RWPE2 (cell line): Measurements from ENCODE around the gene GADL1.

ENCODE experiments used
- ATAC-seq: fragments of 200-7000 bp; cut with Tn5 transposase; 3 replicates; pipeline ENCODE4 v1.9.1; 2021; ENCODE audit warnings: low read depth
- DNase-seq: peaks from one replicate; pipeline ENCODE4 v3.0.0-alpha.2; 2020; ENCODE audit warnings: low spot score
- H3K27ac ChIP-seq: fragments of 450-650 bp; 2 replicates; pipeline ENCODE4 v1.5.1; 2017; ENCODE audit warnings: mild to moderate bottlenecking; ENCODE audit not compliant: poor library complexity, severe bottlenecking
- H3K27me3 ChIP-seq: fragments of 250-450 bp; sonication (Bioruptor Pico); 2 replicates; pipeline ENCODE4 v1.5.1; 2021; ENCODE audit warnings: mild to moderate bottlenecking, moderate library complexity; ENCODE audit not compliant: insufficient read depth, poor library complexity, severe bottlenecking
- H3K36me3 ChIP-seq: fragments of 250-450 bp; sonication (Bioruptor Pico); 2 replicates; pipeline ENCODE4 v1.5.1; 2020; ENCODE audit warnings: low read depth, mild to moderate bottlenecking, moderate library complexity
- H3K4me1 ChIP-seq: fragments of 250-450 bp; sonication (Bioruptor Pico); 2 replicates; pipeline ENCODE4 v1.5.1; 2021; ENCODE audit warnings: mild to moderate bottlenecking, moderate library complexity; ENCODE audit not compliant: insufficient read depth, poor library complexity, severe bottlenecking
- H3K4me3 ChIP-seq: fragments of 250-450 bp; sonication (Bioruptor Pico); 2 replicates; pipeline ENCODE4 v1.5.1; 2021; ENCODE audit warnings: mild to moderate bottlenecking, moderate library complexity; ENCODE audit not compliant: severe bottlenecking
- H3K9me3 ChIP-seq: fragments of 250-450 bp; sonication (Bioruptor Pico); 2 replicates; pipeline ENCODE4 v1.5.1; 2021; ENCODE audit warnings: mild to moderate bottlenecking, moderate library complexity; ENCODE audit not compliant: severe bottlenecking
- CTCF ChIP-seq: fragments of 450-650 bp; IDR thresholded peaks from one replicate; pipeline ENCODE4 v1.5.1; 2017; ENCODE audit warnings: mild to moderate bottlenecking, moderate library complexity; ENCODE audit not compliant: poor library complexity, severe bottlenecking

GADL1 gene

GRCh38 chr3:30790150-30790549 lies 104.3 kb downstream of the GADL1 start:
- ATAC-seq (no peak), DNase-seq (no peak)
- H3K9me3 ChIP-seq: no peaks in the 10 kb centered on the region
- H3K4me1 ChIP-seq: no peaks in the 10 kb centered on the region
- H3K27me3 ChIP-seq: no peaks in the 10 kb centered on the region
- TF ChIP-seq CTCF: no peak
- no peaks in the 10 kb centered on the region for H3K36me3 ChIP-seq
- H3K27ac ChIP-seq: no peak overlapping the region
- no peak overlapping the region for H3K4me3 ChIP-seq

GRCh38 chr3:30786365-30786764 lies 108.1 kb downstream of the GADL1 start:
- Histone ChIP-seq H3K4me1 (no peaks in the 10 kb centered on the region), H3K27me3 (no peaks in the 10 kb centered on the region), H3K36me3 (no peaks in the 10 kb centered on the region), H3K9me3 (no peaks in the 10 kb centered on the region), H3K27ac (no peak overlapping the region), H3K4me3 (no peak overlapping the region)
- DNase-seq: no peak
- no peak for TF ChIP-seq CTCF
- no peak for ATAC-seq

GRCh38 chr3:30779686-30780287 lies 114.7 kb downstream of the GADL1 start:
- Histone ChIP-seq H3K36me3 (no peaks in the 10 kb centered on the region), H3K4me3 (no peak overlapping the region), H3K27ac (no peak overlapping the region), H3K4me1 (peaks cover 5% of the 10 kb centered on the region), H3K9me3 (no peaks in the 10 kb centered on the region), H3K27me3 (peaks cover 7% of the 10 kb centered on the region)
- ATAC-seq (no peak), DNase-seq (no peak)
- peak; percentile 43 for TF ChIP-seq CTCF

GRCh38 chr3:30778933-30779332 lies 115.5 kb downstream of the GADL1 start:
- H3K4me3 ChIP-seq: no peak overlapping the region
- no peak overlapping the region for H3K27ac ChIP-seq
- no peaks in the 10 kb centered on the region for H3K36me3 ChIP-seq
- peaks cover 7% of the 10 kb centered on the region for H3K27me3 ChIP-seq
- no peaks in the 10 kb centered on the region for H3K9me3 ChIP-seq
- DNase-seq: no peak
- peaks cover 10% of the 10 kb centered on the region for H3K4me1 ChIP-seq
- no peak for ATAC-seq
- no peak for TF ChIP-seq CTCF

GRCh38 chr3:30777426-30778113 lies 116.9 kb downstream of the GADL1 start:
- TF ChIP-seq CTCF: no peak

More at GRCh38 chr3:30777426-30778113, 116.9 kb downstream of the GADL1 start:
- peaks cover 10% of the 10 kb centered on the region for H3K4me1 ChIP-seq
- DNase-seq (no peak), ATAC-seq (no peak)
- peaks cover 7% of the 10 kb centered on the region for H3K27me3 ChIP-seq
- H3K9me3 ChIP-seq: no peaks in the 10 kb centered on the region
- no peak overlapping the region for H3K4me3 ChIP-seq
- H3K36me3 ChIP-seq: no peaks in the 10 kb centered on the region
- no peak overlapping the region for H3K27ac ChIP-seq
